WI38 (cell line): ENCODE measurements around the gene FNDC11.

ENCODE experiments used
- H3K4me3 ChIP-seq: 2 replicates; pipeline ENCODE4 v1.5.1; 2011; ENCODE audit warnings: low read depth, mild to moderate bottlenecking, control low read depth, low read length
- CTCF ChIP-seq: IDR thresholded peaks from 2 replicates; pipeline ENCODE4 v1.5.1; 2012; ENCODE audit warnings: low read depth, mild to moderate bottlenecking, control low read depth, low read length

FNDC11 gene

GRCh38 chr20:63591786-63592355 lies 37.9 kb downstream of the FNDC11 start:
- H3K4me3 ChIP-seq: no peak overlapping the region
- no peak for TF ChIP-seq CTCF

GRCh38 chr20:63592661-63593060 lies 38.7 kb downstream of the FNDC11 start:
- TF ChIP-seq CTCF: no peak
- no peak overlapping the region for H3K4me3 ChIP-seq

GRCh38 chr20:63594043-63594561 lies 40.1 kb downstream of the FNDC11 start:
- no peak for TF ChIP-seq CTCF
- H3K4me3 ChIP-seq: no peak overlapping the region

DNA sequence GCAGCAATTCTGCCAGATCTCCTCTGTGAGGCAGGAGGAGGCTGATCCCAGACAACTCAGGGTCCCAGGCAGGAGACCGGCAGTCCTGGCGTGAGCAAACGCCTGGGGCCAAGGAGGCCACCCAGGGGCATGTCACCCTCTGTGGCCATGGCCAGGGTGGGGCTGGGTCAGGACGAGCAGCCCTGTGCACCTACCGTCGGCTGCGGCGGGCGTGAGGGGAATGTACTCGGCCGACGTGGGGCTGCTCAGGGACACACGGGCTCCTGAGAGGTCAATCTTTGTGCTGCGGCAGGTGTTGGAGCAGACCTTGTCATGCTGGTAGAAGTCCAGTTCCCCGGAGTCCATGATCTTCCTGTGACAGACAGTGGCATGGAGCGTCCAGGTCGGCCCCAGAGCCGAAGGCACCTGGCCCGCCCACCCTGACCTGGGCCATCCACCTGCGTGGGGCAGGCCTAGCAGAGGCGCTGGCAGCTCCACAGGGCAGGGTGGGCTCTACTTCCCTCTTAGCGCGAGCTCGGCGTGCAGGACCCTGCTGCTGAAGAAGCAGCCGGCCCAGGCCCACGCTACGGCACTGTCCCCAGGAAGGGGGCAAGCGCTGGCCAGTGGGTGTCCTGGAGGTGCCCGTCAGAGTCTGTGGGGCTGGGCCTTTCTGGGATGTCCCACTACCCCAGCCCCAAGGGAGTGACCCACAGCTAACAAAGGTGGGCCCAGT lies 41.6 kb downstream of the FNDC11 start:
- no peak for TF ChIP-seq CTCF
- H3K4me3 ChIP-seq: no peak overlapping the region

GRCh38 chr20:63596423-63596822 lies 42.5 kb downstream of the FNDC11 start:
- TF ChIP-seq CTCF: no peak

GRCh38 chr20:63597651-63598478 lies 43.9 kb downstream of the FNDC11 start:
- H3K4me3 ChIP-seq: no peak overlapping the region
- TF ChIP-seq CTCF: no peak

More at GRCh38 chr20:63596423-63596822, 42.5 kb downstream of the FNDC11 start:
- no peak overlapping the region for H3K4me3 ChIP-seq
